Ecto neural progenitor cell (in vitro differentiated cells): ENCODE measurements around the gene FCRL5.
"Not testable (repeated sequence)": the region's sequence is repeated elsewhere in the genome, so short reads cannot be mapped to it uniquely, and the experiment has no call there.

Experiments
- DNase-seq: peaks from one replicate; pipeline ENCODE4 v3.0.0-alpha.2; 2018; ENCODE audit warnings: low spot score

The FCRL5 gene

GRCh38 chr1:157487504-157487903 lies 64.8 kb downstream of the FCRL5 start:
- no peak for DNase-seq

GRCh38 chr1:157487096-157487495 lies 65.2 kb downstream of the FCRL5 start:
- DNase-seq = no peak

GRCh38 chr1:157486400-157486799 lies 65.9 kb downstream of the FCRL5 start:
- DNase-seq = not testable (repeated sequence)

- DNase-seq = no peak
Observed at GRCh38 chr1:157485793-157486192, 66.5 kb downstream of the FCRL5 start.

- DNase-seq = no peak
Observed at GRCh38 chr1:157484573-157484972, 67.7 kb downstream of the FCRL5 start.

- DNase-seq = no peak
Observed at GRCh38 chr1:157483635-157484034, 68.7 kb downstream of the FCRL5 start.

- no peak for DNase-seq
Observed at GRCh38 chr1:157482717-157483116, 69.6 kb downstream of the FCRL5 start.

GRCh38 chr1:157482174-157482573 lies 70.1 kb downstream of the FCRL5 start:
- DNase-seq = no peak

GRCh38 chr1:157478030-157478429 lies 74.3 kb downstream of the FCRL5 start:
- no peak for DNase-seq

GRCh38 chr1:157477419-157477818 lies 74.9 kb downstream of the FCRL5 start:
- DNase-seq = no peak

GRCh38 chr1:157472959-157473358 lies 79.4 kb downstream of the FCRL5 start:
- no peak for DNase-seq

- no peak for DNase-seq
Observed at GRCh38 chr1:157472056-157472701, 80.1 kb downstream of the FCRL5 start.

GRCh38 chr1:157471531-157471930 lies 80.8 kb downstream of the FCRL5 start:
- no peak for DNase-seq

- DNase-seq = no peak
Observed at GRCh38 chr1:157469752-157470675, 82.3 kb downstream of the FCRL5 start.

- DNase-seq = no peak
Observed at GRCh38 chr1:157469300-157469699, 83.0 kb downstream of the FCRL5 start.

- no peak for DNase-seq
Observed at GRCh38 chr1:157466011-157466410, 86.3 kb downstream of the FCRL5 start.
